ENCODE data around the gene SLC5A3. TPM values are rescaled to one million over a fixed set of nuclear protein-coding genes. Genes with fewer than 3 reads are reported as not detected.

SLC5A3 gene
- total and polyA plus RNA-seq, 12 donors, result 0.58 to 7.4 (median 2.7) TPM

DNA sequence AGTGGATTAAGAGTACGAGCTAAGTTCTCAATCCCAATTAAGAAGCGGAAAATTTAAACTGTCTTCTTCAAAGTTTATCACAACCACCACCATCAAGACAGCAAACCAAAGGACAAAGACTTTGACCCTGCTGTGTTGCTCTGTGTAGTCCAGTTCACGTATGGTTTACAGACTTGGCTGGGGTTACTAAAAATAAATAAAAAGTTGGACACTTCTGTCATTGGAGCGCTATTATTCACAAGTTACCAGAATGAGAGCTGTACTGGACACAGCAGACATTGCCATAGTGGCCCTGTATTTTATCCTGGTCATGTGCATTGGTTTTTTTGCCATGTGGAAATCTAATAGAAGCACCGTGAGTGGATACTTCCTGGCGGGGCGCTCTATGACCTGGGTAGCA lies 21.6 kb downstream of the SLC5A3 start:
- peaks cover 0 to 48% (median 10%) of the 10 kb centered on the region in 9 donors for H3K4me1 ChIP-seq
- TF ChIP-seq CTCF (IDR thresholded peaks at IDR 0.05), result no peak
- H3K4me3 ChIP-seq, result no peak overlapping the region
- no peaks in the 10 kb centered on the region for H3K27me3 ChIP-seq
- H3K27ac ChIP-seq, result no peak overlapping the region
- peaks cover 0 to 35% (median 6%) of the 10 kb centered on the region in 9 donors for H3K36me3 ChIP-seq
- no peaks in the 10 kb centered on the region for H3K9me3 ChIP-seq
- no peak for DNase-seq
- peak in 1 of 8 donors; percentile 38 for ATAC-seq
- 80 to 85% methylated on average over 7 of the region's 7 CpGs for WGBS, 2 donors
- intact Hi-C loops (cut with DNase I), result loop anchor here in 3 of 10 donors (5.0 to 10.0 kb wide), 2 partner anchors 32 to 60 kb away; no protein-coding TSS in a partner anchor

DNA sequence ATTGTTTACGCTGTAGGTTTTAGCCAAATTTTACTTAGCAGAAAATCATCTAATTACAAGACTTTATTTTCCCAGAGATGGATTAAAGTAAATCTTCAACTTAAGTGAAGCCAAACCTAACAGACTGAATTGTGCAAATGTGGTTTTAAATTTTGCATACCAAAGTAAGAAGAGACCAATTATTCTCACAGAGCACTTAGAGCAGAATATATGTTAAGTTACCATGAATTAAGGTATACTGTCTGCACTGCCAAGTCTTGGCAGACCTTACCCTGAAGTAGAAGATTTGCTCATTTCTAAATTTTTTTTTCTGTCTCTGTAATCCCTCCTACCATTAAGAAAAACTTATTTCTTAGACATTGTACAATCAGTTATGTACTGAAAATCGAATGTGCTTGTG lies 24.1 kb downstream of the SLC5A3 start:
- peaks cover 0 to 29% (median 20%) of the 10 kb centered on the region in 9 donors for H3K4me1 ChIP-seq
- H3K4me3 ChIP-seq, result no peak overlapping the region
- no peaks in the 10 kb centered on the region for H3K9me3 ChIP-seq
- TF ChIP-seq CTCF (IDR thresholded peaks at IDR 0.05), result no peak
- H3K27me3 ChIP-seq, result no peaks in the 10 kb centered on the region
- WGBS, 2 donors, result 83 to 84% methylated on average over 2 of the region's 2 CpGs
- no peak for DNase-seq
- H3K27ac ChIP-seq, result no peak overlapping the region
- ATAC-seq, result no peak
- H3K36me3 ChIP-seq, result peaks cover 0 to 36% (median 6%) of the 10 kb centered on the region in 9 donors
- intact Hi-C loops (cut with DNase I), result loop anchor here in 1 of 10 donors (10.0 kb wide), 1 partner anchor 57 kb away; no protein-coding TSS in a partner anchor

DNA sequence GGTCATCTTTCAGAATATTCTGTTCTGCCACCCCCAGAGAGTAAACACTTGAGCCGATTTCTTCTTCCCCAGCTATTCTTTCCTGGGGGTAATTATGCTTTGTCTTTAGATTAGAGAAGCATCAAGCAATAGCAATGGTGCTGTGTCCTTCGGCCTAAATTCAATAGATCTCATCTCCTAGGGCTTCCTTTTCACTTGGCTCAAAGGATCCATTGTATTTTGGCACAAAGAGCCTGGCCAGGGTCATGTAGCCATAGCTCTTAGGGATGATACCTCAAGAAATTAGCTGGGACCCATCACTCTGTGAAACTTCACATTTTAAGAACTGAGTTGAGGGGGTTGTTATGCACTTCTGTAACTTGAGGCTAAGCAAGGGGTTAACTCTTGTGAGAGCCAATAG lies 27.0 kb downstream of the SLC5A3 start:
- H3K27ac ChIP-seq, result no peak overlapping the region

GRCh38 chr21:34100790-34101189 lies 27.4 kb downstream of the SLC5A3 start:
- ATAC-seq, result peak in 1 of 8 donors; percentile 52
- 49 to 62% methylated on average over 4 of the region's 4 CpGs for WGBS, 2 donors
- H3K36me3 ChIP-seq, result peaks cover 0 to 27% (median 3%) of the 10 kb centered on the region in 9 donors
- no peak overlapping the region for H3K4me3 ChIP-seq
- TF ChIP-seq CTCF (IDR thresholded peaks at IDR 0.05), result no peak
- peaks cover 0 to 30% (median 16%) of the 10 kb centered on the region in 9 donors for H3K4me1 ChIP-seq
- H3K27ac ChIP-seq, result no peak overlapping the region
- no peaks in the 10 kb centered on the region for H3K9me3 ChIP-seq
- intact Hi-C loops (cut with DNase I), result no loop called here
- DNase-seq, result no peak
- H3K27me3 ChIP-seq, result no peaks in the 10 kb centered on the region

More for the DNA sequence above, 27.0 kb downstream of the SLC5A3 start:
- intact Hi-C loops (cut with DNase I), result no loop called here
- no peak for ATAC-seq
- peaks cover 0 to 32% (median 6%) of the 10 kb centered on the region in 9 donors for H3K36me3 ChIP-seq
- no peaks in the 10 kb centered on the region for H3K27me3 ChIP-seq
- peaks cover 0 to 30% (median 16%) of the 10 kb centered on the region in 9 donors for H3K4me1 ChIP-seq
- WGBS, 2 donors, result 94 to 98% methylated on average over 2 of the region's 2 CpGs
- no peak for DNase-seq
- H3K4me3 ChIP-seq, result no peak overlapping the region
- H3K9me3 ChIP-seq, result no peaks in the 10 kb centered on the region
- TF ChIP-seq CTCF (IDR thresholded peaks at IDR 0.05), result no peak

All from heart right ventricle (tissue), 16 donors.